Measurements from ENCODE around the gene KRT32. TPM values are rescaled to one million over a fixed set of nuclear protein-coding genes. Genes with fewer than 3 reads are reported as not detected.

Gene KRT32
- total and polyA plus RNA-seq, 9 of the 15 experiments (the other 6 are each of a cell fraction or from before 2014, with no cell fraction given) = not detected

GRCh38 chr17:41453066-41453465, 14.1 kb downstream of the KRT32 start (continued):
- TF ChIP-seq STAT6 (CRISPR knock-in tag; IDR thresholded peaks at IDR 0.05) (no peak), ARID1B (IDR thresholded peaks at IDR 0.05) (0 out of 2 replicates have a peak, but pooled peaks have one; percentile 11), NKRF (IDR thresholded peaks at IDR 0.05; ENCODE audit: borderline replicate concordance) (no peak), FUS (optimal IDR thresholded peaks at IDR 0.05; ENCODE audit: low read depth, low read length) (no peak)

GRCh38 chr17:41452281-41452680, 14.9 kb downstream of the KRT32 start:
- POLR2A ChIA-PET = interaction anchor here (0.5 kb wide), 1 partner anchor 651 kb away, joined by 3 read pairs; no protein-coding TSS in a partner anchor
- BruUV-seq (replicated peaks) = no TSS peak
- ATAC-seq = no peak

More at GRCh38 chr17:41452281-41452680, 14.9 kb downstream of the KRT32 start:
- H3K4me2 ChIP-seq (ENCODE audit: insufficient read depth, low read length) = no peak overlapping the region
- no peak overlapping the region for H2AFZ ChIP-seq (ENCODE audit: low read depth, low read length)
- in situ Hi-C loops (cut with MboI) = no loop called here
- no peak overlapping the region for H3K4me3 ChIP-seq
- intact Hi-C loops (cut with micrococcal nuclease) = no loop called here
- no peaks in the 10 kb centered on the region for H3K36me3 ChIP-seq (ENCODE audit: control insufficient read depth, insufficient read depth, low read length)
- TF ChIP-seq PPARD (CRISPR knock-in tag; IDR thresholded peaks at IDR 0.05) (no peak), SPI1 (IDR thresholded peaks at IDR 0.05; ENCODE audit: borderline replicate concordance, low read depth, low read length) (0 out of 2 replicates have a peak, but pooled peaks have one; percentile 11), TSC22D4 (tag; IDR thresholded peaks at IDR 0.05) (no peak), SMARCA4 (IDR thresholded peaks at IDR 0.05) (no peak), NR2C2 (CRISPR knock-in tag; IDR thresholded peaks at IDR 0.05) (no peak), NR2C2 (tag; IDR thresholded peaks at IDR 0.05) (no peak), ZNF311 (CRISPR knock-in tag; IDR thresholded peaks at IDR 0.05) (no peak), ZFP36 (IDR thresholded peaks at IDR 0.05; ENCODE audit: low read depth, low read length, partially characterized antibody) (no peak), ZNF830 (CRISPR knock-in tag; IDR thresholded peaks at IDR 0.05) (no peak), ZFP1 (CRISPR knock-in tag; IDR thresholded peaks at IDR 0.05) (no peak)
- H3K9me3 ChIP-seq (replicated peaks; ENCODE audit: control insufficient read depth, insufficient read depth, low read depth, low read length) = no peaks in the 10 kb centered on the region; the same call in 1 of the 2 replicates
- H3K4me1 ChIP-seq (replicated peaks in 1 of 2; ENCODE audit: control insufficient read depth in 2 of 2, insufficient read depth in 2 of 2, low read length in 2 of 2) = no peaks in the 10 kb centered on the region
- H3K79me2 ChIP-seq (ENCODE audit: control insufficient read depth, insufficient read depth, low read length) = no peaks in the 10 kb centered on the region
- no peaks in the 10 kb centered on the region for H3K9me1 ChIP-seq (ENCODE audit: control insufficient read depth, insufficient read depth, low read length)
- FAIRE-seq (no peak), DNase-seq (ENCODE audit: extremely low read depth in 1 of 4, low spot score in 3 of 4) (no peak)
- no peak overlapping the region for H3K9ac ChIP-seq (ENCODE audit: insufficient read depth in 1 of 2, low read depth in 2 of 2, low read length in 2 of 2)
- H4K20me1 ChIP-seq (replicated peaks; ENCODE audit: control insufficient read depth, insufficient read depth, low read length) = no peaks in the 10 kb centered on the region
- peaks cover 3 to 7% of the 10 kb centered on the region in 2 experiments; a peak in 1 of 5 replicates for H3K27me3 ChIP-seq (ENCODE audit: control insufficient read depth in 2 of 2, insufficient read depth in 2 of 2, low read length in 2 of 2)
- 3% methylated on average over 4 of the region's 4 CpGs for WGBS (ENCODE audit: insufficient coverage, low coverage, missing lambda C conversion rate)
- CTCF ChIA-PET (ENCODE audit: low intra/inter-chr PET ratio) = no interaction called here
- no peak overlapping the region for H3K27ac ChIP-seq (ENCODE audit: extremely low read depth, low read depth, low read length)
